Smooth muscle cell (in vitro differentiated cells): Measurements from ENCODE around the gene U2AF1L4. TPM values are rescaled to one million over a fixed set of nuclear protein-coding genes. Genes with fewer than 3 reads are reported as not detected.

Source experiments
- DNase-seq: peaks from one replicate; lab custom pipeline; 2025; ENCODE audit not compliant: unreplicated experiment; lab: John Stamatoyannopoulos, UW
- H2AFZ ChIP-seq: fragments of 200-600 bp; sonication (generic); 2 replicates; pipeline ENCODE4 v1.6.0; 2016; ENCODE audit warnings: antibody characterized with exemption, low read depth, mild to moderate bottlenecking
- H3F3A ChIP-seq: fragments of 200-600 bp; sonication (generic); 2 replicates; pipeline ENCODE4 v1.6.0; 2017; ENCODE audit warnings: antibody characterized with exemption, low read depth
- H3K27ac ChIP-seq: fragments of 200-600 bp; sonication (generic); 2 replicates; pipeline ENCODE4 v1.5.1; 2016; ENCODE audit warnings: low read depth, mild to moderate bottlenecking
- H3K27me3 ChIP-seq: fragments of 200-600 bp; sonication (generic); 2 replicates; pipeline ENCODE4 v1.6.1; 2016; ENCODE audit warnings: low read depth, mild to moderate bottlenecking
- H3K36me3 ChIP-seq: fragments of 200-600 bp; sonication (generic); 2 replicates; pipeline ENCODE4 v1.5.1; 2016; ENCODE audit warnings: low read depth
- H3K4me1 ChIP-seq: fragments of 200-600 bp; sonication (generic); 2 replicates; pipeline ENCODE4 v1.5.1; 2016; ENCODE audit warnings: low read depth
- H3K4me2 ChIP-seq: fragments of 200-600 bp; sonication (generic); 2 replicates; pipeline ENCODE4 v1.6.0; 2016; ENCODE audit warnings: mild to moderate bottlenecking
- H3K4me3 ChIP-seq: fragments of 200-600 bp; sonication (generic); 2 replicates; pipeline ENCODE4 v1.5.1; 2016; ENCODE audit warnings: mild to moderate bottlenecking
- H3K79me2 ChIP-seq: fragments of 200-600 bp; sonication (generic); 2 replicates; pipeline ENCODE4 v1.6.0; 2016; ENCODE audit warnings: low read depth, mild to moderate bottlenecking
- H3K9ac ChIP-seq: fragments of 200-600 bp; sonication (generic); 2 replicates; pipeline ENCODE4 v1.6.0; 2016; ENCODE audit warnings: low read depth
- H3K9me3 ChIP-seq: fragments of 200-600 bp; sonication (generic); replicated peaks from 2 replicates; pipeline ENCODE4 v1.5.1; 2016; ENCODE audit warnings: low read depth
- H4K20me1 ChIP-seq: fragments of 200-600 bp; sonication (generic); 2 replicates; pipeline ENCODE4 v1.6.0; 2016; ENCODE audit warnings: low read depth
- CTCF ChIP-seq: fragments of 200-600 bp; sonication (generic); IDR thresholded peaks from 2 replicates; pipeline ENCODE4 v1.5.1; 2017; ENCODE audit warnings: borderline replicate concordance, mild to moderate bottlenecking, antibody characterized with exemption; ENCODE audit not compliant: insufficient read depth, poor library complexity, severe bottlenecking
- WGBS: methylation state at CpG from one replicate; pipeline ENCODE4 v1.1.7; 2016; ENCODE audit warnings: low lambda C conversion rate; 5-methylcytosine and 5-hydroxymethylcytosine counted together
- polyA plus RNA-seq: library from polyadenylated mRNA; unstranded; fragments of >200 nt; fragmentation: Nextera tagmentation; extraction: Ambion mirVana; gene quantifications from 2 replicates; pipeline ENCODE4 v1.2.1, GENCODE V29; 2016
- total RNA-seq: library from RNA; depleted of rRNA; stranded (reverse); fragments of >200 nt; gene quantifications from 2 replicates; pipeline ENCODE4 v1.2.3, GENCODE V29; 2014

Gene U2AF1L4
- total and polyA plus RNA-seq, 2 experiments from 2014 or later, result 14.6 to 29.3 TPM

GRCh38 chr19:35787227-35787799 lies 42.1 kb upstream of the U2AF1L4 start:
- no peak for DNase-seq
- H2AFZ ChIP-seq, result no peak overlapping the region
- H3K4me3 ChIP-seq, result no peak overlapping the region
- no peaks in the 10 kb centered on the region for H3K4me1 ChIP-seq
- H4K20me1 ChIP-seq, result no peaks in the 10 kb centered on the region
- H3K9me3 ChIP-seq, result no peaks in the 10 kb centered on the region
- H3K79me2 ChIP-seq, result no peaks in the 10 kb centered on the region
- no peak overlapping the region for H3K4me2 ChIP-seq
- no peak overlapping the region for H3K9ac ChIP-seq
- H3K27ac ChIP-seq, result no peak overlapping the region
- 93% methylated on average over 13 of the region's 15 CpGs for WGBS
- H3K36me3 ChIP-seq, result no peaks in the 10 kb centered on the region
- TF ChIP-seq CTCF, result no peak
- no peaks in the 10 kb centered on the region for H3K27me3 ChIP-seq
- H3F3A ChIP-seq, result no peaks in the 10 kb centered on the region

- no peak overlapping the region for H2AFZ ChIP-seq
- no peaks in the 10 kb centered on the region for H4K20me1 ChIP-seq
- no peaks in the 10 kb centered on the region for H3K9me3 ChIP-seq
- H3K27me3 ChIP-seq, result no peaks in the 10 kb centered on the region
- H3K79me2 ChIP-seq, result no peaks in the 10 kb centered on the region
- no peaks in the 10 kb centered on the region for H3F3A ChIP-seq
- TF ChIP-seq CTCF, result no peak
- no peak overlapping the region for H3K27ac ChIP-seq
- H3K4me3 ChIP-seq, result no peak overlapping the region
- DNase-seq, result no peak
- H3K36me3 ChIP-seq, result no peaks in the 10 kb centered on the region
- H3K4me1 ChIP-seq, result no peaks in the 10 kb centered on the region
- no peak overlapping the region for H3K9ac ChIP-seq
- WGBS, result 97% methylated on average over 18 of the region's 31 CpGs
- no peak overlapping the region for H3K4me2 ChIP-seq
Observed at GRCh38 chr19:35786299-35787160, 41.3 kb upstream of the U2AF1L4 start.

GRCh38 chr19:35785339-35785627 lies 40.1 kb upstream of the U2AF1L4 start:
- no peaks in the 10 kb centered on the region for H3K27me3 ChIP-seq
- H4K20me1 ChIP-seq, result no peaks in the 10 kb centered on the region
- H3K36me3 ChIP-seq, result no peaks in the 10 kb centered on the region
- no peaks in the 10 kb centered on the region for H3K79me2 ChIP-seq
- H3F3A ChIP-seq, result no peaks in the 10 kb centered on the region
- TF ChIP-seq CTCF, result no peak
- no peak overlapping the region for H3K4me2 ChIP-seq
- H3K27ac ChIP-seq, result no peak overlapping the region
- H2AFZ ChIP-seq, result no peak overlapping the region
- H3K4me1 ChIP-seq, result no peaks in the 10 kb centered on the region
- no peak for DNase-seq
- H3K4me3 ChIP-seq, result no peak overlapping the region
- 78% methylated on average over 10 of the region's 10 CpGs for WGBS
- H3K9me3 ChIP-seq, result no peaks in the 10 kb centered on the region
- no peak overlapping the region for H3K9ac ChIP-seq
